Measurements from ENCODE around the gene ABTB2.

ABTB2 gene

GRCh38 chr11:34234086-34234740 lies 123.6 kb downstream of the ABTB2 start:
- DNase-seq: no peak
- no peaks in the 10 kb centered on the region for H3K9me3 ChIP-seq (ENCODE audit: severe bottlenecking)
- H3K36me3 ChIP-seq: no peaks in the 10 kb centered on the region
- H3K27me3 ChIP-seq (ENCODE audit: insufficient read depth, low read depth, severe bottlenecking): no peaks in the 10 kb centered on the region
- TF ChIP-seq, protein P1, sequence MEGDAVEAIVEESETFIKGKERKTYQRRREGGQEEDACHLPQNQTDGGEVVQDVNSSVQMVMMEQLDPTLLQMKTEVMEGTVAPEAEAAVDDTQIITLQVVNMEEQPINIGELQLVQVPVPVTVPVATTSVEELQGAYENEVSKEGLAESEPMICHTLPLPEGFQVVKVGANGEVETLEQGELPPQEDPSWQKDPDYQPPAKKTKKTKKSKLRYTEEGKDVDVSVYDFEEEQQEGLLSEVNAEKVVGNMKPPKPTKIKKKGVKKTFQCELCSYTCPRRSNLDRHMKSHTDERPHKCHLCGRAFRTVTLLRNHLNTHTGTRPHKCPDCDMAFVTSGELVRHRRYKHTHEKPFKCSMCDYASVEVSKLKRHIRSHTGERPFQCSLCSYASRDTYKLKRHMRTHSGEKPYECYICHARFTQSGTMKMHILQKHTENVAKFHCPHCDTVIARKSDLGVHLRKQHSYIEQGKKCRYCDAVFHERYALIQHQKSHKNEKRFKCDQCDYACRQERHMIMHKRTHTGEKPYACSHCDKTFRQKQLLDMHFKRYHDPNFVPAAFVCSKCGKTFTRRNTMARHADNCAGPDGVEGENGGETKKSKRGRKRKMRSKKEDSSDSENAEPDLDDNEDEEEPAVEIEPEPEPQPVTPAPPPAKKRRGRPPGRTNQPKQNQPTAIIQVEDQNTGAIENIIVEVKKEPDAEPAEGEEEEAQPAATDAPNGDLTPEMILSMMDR (IDR thresholded peaks at IDR 0.05; ENCODE audit: low read depth, low read length): no peak
- no peak overlapping the region for H3K27ac ChIP-seq
- H3K4me3 ChIP-seq (ENCODE audit: low read depth, low read length): no peak overlapping the region

DNA sequence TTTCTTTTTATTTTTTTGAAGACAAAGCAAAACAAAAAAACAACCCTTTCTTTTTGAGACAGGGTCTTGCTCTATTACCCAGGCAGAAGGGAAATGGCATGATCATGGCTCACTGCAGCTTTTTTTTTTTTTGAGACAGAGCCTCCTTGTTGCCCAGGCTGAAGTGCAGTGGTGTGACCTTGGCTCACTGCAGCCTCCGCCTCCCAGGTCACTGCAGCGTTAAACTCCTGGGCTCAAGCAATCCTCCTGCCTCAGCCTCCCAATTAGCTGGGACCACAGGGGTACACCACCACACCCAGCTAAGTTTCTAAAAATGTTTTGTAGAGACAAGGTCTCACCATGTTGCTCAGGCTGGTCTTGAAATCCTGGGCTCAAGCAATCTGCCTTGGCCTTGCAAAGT lies 124.6 kb downstream of the ABTB2 start:
- Histone ChIP-seq H3K9me3 (ENCODE audit: severe bottlenecking) (no peaks in the 10 kb centered on the region), H3K27ac (no peak overlapping the region), H3K4me3 (ENCODE audit: low read depth, low read length) (no peak overlapping the region), H3K27me3 (ENCODE audit: insufficient read depth, low read depth, severe bottlenecking) (no peaks in the 10 kb centered on the region), H3K36me3 (no peaks in the 10 kb centered on the region)
- no peak for DNase-seq
- TF ChIP-seq, protein P1 (IDR thresholded peaks at IDR 0.05; ENCODE audit: low read depth, low read length): no peak

- H3K27me3 ChIP-seq (ENCODE audit: insufficient read depth, low read depth, severe bottlenecking): no peaks in the 10 kb centered on the region
- no peak overlapping the region for H3K4me3 ChIP-seq (ENCODE audit: low read depth, low read length)
- no peaks in the 10 kb centered on the region for H3K9me3 ChIP-seq (ENCODE audit: severe bottlenecking)
- H3K27ac ChIP-seq: no peak overlapping the region
- TF ChIP-seq, protein P1 (IDR thresholded peaks at IDR 0.05; ENCODE audit: low read depth, low read length): no peak
- no peaks in the 10 kb centered on the region for H3K36me3 ChIP-seq
- no peak for DNase-seq
These were observed 125.0 kb downstream of the ABTB2 start for GRCh38 chr11:34232807-34233206.

- no peak for DNase-seq
- Histone ChIP-seq H3K27ac (no peak overlapping the region), H3K9me3 (ENCODE audit: severe bottlenecking) (no peaks in the 10 kb centered on the region), H3K36me3 (no peaks in the 10 kb centered on the region), H3K27me3 (ENCODE audit: insufficient read depth, low read depth, severe bottlenecking) (no peaks in the 10 kb centered on the region), H3K4me3 (ENCODE audit: low read depth, low read length) (no peak overlapping the region)
- TF ChIP-seq, protein P1 (IDR thresholded peaks at IDR 0.05; ENCODE audit: low read depth, low read length): no peak
These were observed 131.6 kb downstream of the ABTB2 start for GRCh38 chr11:34226210-34226609.

DNA sequence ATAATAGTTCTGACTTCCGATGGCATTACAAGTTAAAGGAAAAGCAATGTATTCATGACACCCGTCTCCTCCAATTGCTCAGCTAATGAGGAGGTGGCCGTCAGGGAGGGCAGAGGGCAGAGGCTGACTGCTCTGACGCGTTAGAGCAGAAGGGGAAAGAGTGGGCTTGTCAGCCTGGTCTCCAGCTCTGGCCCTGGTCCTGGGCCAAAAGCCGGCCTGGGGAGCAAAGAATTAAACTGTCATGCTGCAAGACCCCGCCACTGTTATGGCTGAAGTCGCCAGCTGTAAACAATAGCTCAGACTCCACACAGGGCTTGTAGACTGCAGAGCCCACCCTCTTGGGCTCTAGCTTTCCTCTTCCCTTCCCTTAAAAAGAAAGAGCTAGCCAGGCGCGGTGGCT lies 132.7 kb downstream of the ABTB2 start:
- DNase-seq: no peak
- Histone ChIP-seq H3K27ac (no peak overlapping the region), H3K4me3 (ENCODE audit: low read depth, low read length) (no peak overlapping the region), H3K9me3 (ENCODE audit: severe bottlenecking) (no peaks in the 10 kb centered on the region), H3K36me3 (no peaks in the 10 kb centered on the region), H3K27me3 (ENCODE audit: insufficient read depth, low read depth, severe bottlenecking) (no peaks in the 10 kb centered on the region)
- TF ChIP-seq, protein P1 (IDR thresholded peaks at IDR 0.05; ENCODE audit: low read depth, low read length): no peak

DNA sequence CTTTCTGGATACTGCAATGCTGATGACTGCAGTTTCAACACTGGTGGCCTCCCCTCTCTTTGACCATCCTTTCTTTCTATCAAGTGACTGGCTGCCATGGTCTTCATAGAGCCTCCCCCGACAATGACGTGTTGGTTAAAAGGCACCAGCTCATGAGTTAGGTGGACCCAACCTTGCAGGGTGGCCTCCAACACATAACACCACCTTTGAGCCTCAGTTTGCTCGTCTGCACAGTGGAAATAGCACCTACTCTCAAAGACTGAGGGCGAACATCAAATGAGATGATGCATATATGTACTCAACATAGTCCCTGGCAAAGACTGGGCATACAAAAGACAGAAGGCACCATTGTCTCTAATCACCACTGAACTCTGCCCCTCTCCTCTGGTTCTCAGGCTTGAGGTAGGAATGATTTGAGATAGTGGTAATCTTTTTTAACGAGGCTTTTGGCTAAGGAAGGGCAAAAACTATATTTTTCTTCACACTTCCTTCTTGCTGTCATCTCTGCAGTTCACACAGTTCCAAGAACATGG lies 133.3 kb downstream of the ABTB2 start:
- DNase-seq: no peak
- TF ChIP-seq, protein P1 (IDR thresholded peaks at IDR 0.05; ENCODE audit: low read depth, low read length): no peak
- Histone ChIP-seq H3K4me3 (ENCODE audit: low read depth, low read length) (no peak overlapping the region), H3K27ac (no peak overlapping the region), H3K27me3 (ENCODE audit: insufficient read depth, low read depth, severe bottlenecking) (no peaks in the 10 kb centered on the region), H3K9me3 (ENCODE audit: severe bottlenecking) (no peaks in the 10 kb centered on the region), H3K36me3 (no peaks in the 10 kb centered on the region)

Data from WERI-Rb-1 (cell line).